ENCODE results near the gene PAEP.

The PAEP gene

GRCh38 chr9:135602789-135603481 is 41.4 kb downstream of the PAEP start:
- DNase-seq, result peak; percentile 0 to 33

GRCh38 chr9:135604437-135605237 is 43.1 kb downstream of the PAEP start:
- DNase-seq, result no peak

- no peak for DNase-seq
These were observed 43.8 kb downstream of the PAEP start for GRCh38 chr9:135605238-135605781.

DNA sequence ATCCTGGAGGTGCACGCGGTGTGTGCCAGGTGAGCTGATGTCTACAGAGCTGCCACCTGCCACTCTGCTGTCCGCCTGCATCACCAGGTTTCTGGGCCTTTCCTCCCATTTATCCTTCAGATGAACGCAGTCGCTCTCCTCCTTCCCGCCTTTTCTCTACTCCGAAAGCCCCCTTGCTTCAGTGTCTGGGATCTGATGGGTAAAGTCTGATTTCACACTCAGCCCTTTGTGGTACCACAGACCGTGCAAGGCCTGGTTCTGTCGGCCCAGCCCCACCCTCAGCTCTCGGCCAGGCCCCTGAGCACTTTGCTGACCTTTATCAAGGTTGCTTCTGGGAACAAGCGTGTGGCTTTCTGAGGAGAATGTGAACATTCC is 45.3 kb downstream of the PAEP start:
- DNase-seq, result no peak

GRCh38 chr9:135607401-135608293 is 46.1 kb downstream of the PAEP start:
- DNase-seq, result no peak

GRCh38 chr9:135608294-135608998 is 46.9 kb downstream of the PAEP start:
- no peak for DNase-seq

- DNase-seq, result no peak
These were observed 47.4 kb downstream of the PAEP start for GRCh38 chr9:135608999-135609317.

DNA sequence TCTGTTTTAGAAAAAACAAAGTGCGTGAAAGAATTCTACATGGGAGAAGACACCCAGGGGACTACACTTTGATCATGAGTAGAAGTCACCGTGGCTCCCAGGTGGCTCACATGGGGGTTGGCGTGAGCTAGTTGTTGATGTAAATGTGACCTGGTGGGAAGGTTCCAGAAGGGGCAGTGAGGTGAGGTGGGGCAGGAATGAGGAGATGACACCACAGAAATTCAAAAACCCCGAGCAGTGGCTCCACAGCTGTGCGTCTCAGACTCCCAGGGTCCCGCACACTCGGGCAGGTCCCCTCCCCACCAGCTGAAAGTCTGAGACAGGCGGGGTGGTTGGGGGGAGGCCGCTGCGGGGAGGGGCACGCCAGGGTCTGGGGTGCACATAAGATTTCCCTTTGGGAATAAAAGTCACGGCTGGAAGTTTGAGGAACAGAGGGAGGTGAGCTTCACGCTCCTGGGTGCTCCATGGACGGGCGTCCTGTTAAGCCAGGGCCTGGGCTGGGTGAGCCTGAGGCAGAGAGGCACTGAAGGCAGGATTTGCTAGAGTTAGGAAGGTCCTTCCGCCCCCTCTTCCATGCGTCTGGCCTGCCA is 47.9 kb downstream of the PAEP start:
- no peak for DNase-seq

- no peak for DNase-seq
These were observed 49.0 kb downstream of the PAEP start for GRCh38 chr9:135610290-135611141.

GRCh38 chr9:135611142-135611874 is 49.8 kb downstream of the PAEP start:
- no peak for DNase-seq

DNA sequence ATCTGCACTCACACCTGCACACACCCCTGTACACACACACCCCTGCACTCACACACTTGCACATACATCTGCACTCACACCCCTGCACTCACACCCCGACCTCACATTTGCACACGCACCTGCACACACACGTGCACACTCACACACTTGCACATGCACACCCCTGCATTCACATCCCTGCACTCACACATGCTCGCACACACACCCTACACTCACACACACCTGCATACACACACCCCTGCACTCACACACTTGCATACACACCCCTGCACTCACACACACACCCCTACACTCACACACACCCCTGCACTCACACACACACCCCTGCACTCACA is 50.3 kb downstream of the PAEP start:
- no peak for DNase-seq

DNA sequence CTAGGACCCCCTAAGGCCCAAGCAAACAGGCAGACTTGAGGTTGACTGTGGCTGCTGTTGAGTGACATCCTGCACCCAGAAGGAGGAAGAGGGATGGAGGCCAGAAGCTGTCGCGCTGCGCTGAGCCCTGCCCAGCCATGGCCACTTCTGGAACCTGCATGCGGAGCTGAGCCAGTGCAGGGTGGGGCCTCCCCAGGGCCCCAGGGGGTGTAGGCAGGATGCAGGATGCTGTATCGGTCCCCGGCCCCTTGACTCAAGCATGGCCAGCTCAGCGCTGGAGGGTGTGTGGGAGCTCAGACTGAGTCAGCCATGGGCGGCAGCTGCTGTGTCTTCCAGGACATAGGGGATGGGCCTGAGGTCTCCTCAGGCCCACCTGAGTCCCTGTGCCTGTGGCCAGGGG is 50.9 kb downstream of the PAEP start:
- DNase-seq, result no peak

DNA sequence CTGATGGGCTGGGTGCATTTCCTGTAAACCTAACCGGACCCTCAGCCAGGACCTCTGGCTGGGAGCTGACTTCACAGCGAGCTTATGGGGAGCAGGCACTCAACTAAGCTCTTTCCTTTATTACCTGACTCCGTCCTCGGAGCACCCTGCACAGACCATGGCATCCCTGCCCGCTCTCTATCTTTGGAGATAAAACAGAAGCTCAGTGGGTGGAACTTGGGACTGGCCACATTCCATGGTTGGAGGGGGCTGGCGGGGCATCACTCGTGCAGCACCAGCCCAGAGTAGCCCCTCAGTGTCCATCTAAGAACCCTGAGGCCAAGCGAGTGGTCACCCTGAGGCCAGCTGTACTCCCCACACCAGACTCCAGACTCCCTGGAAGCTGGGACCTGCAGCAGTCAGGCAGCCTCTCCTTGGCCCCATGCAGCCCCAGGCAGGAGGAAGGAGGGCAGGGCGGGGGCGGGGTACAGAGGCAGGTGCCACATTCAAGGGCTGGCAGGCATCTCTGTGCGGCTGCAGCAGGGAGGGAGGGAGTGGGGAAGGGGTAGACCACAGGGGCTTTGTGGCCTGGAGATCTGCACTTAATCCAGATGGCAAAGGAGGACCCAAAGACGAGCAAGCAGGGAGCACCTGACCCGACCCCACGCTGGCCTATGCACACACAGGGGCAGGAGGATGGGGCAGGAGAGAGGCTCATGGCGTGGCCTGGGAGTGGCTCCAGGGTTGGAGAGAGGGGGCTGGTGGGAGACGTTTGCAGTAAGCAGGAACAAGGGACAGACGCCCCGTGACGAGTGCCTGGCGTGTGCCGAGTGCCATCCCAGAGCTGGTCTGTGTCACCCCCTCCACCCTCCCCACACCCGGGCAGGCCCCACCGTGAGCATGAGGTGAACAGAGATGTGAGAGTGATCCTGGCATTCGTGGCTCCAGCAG is 51.7 kb downstream of the PAEP start:
- no peak for DNase-seq

DNA sequence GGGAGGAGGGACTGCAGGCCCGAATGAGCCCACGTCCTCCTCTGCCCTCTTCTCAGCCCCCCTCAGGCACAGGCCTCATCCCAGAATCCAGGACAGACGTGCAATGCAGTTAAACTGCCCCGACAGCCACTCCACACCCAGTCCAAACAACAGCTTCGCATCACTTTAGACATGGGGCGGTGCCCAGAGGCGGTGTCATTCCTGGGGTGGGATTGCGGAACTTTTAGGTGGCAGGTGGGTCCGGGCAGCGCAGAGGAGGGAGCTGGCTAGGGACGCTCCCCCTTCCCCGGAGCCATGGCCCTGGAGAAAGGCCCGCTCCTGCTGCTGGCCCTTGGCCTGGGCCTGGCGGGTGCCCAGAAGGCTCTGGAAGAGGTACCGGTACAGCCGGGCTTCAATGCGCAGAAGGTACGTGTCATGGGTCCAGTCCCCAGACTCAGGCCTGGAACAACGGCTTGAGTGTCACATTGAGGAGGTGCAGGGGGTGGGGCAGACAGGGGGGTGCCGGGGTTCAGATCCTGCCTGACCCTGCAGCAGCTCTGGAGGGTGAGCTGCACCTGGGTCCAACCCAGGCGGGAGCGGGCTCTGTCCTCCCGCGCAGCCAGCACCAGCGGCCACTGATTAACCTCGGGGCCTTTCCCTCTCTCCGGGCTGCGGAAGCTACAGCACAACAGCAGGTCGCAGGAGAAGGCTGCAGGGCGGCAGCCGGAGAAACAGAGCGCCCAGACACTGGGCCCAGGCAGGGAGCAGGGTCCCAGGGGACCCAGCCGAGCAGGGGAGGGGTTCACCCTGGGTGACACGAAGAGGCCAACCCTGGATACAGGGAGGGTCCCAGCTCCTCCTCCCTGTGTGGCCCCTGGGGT is 52.6 kb downstream of the PAEP start:
- DNase-seq, result no peak

DNA sequence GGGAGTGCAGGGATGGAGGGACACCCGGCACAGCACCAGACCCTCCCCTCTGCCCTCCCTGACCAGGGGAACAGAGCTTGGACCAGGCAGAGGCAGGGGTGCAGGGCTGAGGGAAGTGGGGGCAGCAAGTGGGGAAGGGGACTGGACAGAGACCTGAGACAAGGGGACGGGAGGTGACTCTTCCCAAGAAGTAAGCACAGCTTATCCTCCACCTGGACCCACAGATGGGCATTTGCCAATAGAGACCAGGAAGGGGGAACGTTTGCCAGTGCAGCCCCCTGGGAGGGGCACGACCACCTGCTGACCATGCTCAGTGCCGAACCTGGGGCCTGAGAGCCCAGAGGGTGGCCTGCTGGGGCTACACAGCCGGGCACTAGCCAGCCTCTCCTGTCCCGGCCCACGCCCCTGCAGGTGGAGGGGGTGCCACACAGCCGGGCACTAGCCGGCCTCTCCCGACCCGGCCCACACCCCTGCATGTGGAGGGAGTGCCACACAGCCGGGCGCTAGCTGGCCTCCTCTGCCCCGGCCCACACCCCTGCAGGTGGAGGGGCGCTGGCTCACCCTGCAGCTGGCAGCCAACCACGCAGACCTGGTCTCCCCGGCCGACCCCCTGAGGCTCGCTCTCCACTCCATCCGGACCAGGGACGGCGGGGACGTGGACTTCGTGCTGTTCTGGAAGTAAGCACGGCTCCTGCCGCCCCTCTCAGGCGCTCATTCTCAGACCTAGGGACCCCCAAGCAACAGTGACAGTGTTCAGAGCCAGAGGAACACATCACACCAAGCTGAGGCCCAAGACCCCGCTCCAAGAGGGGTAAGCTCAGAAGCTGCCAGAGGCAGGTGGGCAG is 53.5 kb downstream of the PAEP start:
- DNase-seq, result no peak

DNA sequence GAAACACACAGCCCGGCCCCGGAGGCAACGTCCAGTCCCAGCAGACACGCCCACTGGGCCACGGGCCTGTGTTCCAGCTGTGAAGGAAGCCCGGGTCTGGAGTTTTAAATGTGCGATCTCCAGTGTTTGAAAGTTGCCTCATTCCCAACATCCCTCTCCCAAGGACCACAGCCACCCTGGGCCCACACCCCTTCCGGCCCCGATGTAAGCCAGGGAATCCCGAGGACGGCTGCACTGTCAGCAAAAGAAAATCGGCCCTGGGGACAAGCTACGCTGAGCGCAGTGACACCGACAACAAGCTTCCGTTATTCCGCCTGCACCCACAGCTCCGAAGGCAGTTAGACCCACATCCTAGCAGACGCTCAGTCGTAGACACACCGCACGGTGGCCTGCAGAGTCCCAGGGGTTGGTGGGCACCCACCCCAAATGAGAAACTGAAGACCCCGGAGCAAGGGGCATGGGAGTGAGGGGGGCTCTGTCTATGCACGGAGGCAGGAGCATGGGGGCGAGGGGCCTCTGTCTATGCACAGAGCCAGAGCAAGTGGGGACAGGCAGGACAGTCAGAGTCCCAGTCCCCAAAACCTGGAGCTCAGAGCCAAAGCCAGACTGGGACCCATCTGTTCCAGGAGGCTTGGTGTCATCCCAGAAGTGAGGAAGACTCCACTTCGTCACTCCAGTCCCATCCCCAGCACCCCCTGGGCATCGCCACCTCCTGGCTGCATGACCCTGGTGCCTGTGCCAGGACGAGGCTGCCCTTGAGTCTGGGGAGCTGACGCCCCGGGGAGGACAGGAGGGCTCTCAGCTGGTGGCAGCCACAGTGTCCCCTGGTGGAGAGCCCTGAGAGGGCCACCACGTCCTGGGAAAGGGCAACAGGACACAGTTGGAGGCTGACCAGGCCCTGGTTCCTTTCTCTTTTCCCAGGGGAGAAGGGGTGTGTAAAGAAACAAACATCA is 54.4 kb downstream of the PAEP start:
- no peak for DNase-seq

Data from NCI-H446 (cell line).